NCI-H524 (cell line): Measurements from ENCODE around the gene TERB1.

ENCODE experiments used
- DNase-seq, 2 experiments: peaks; one replicate each; lab custom pipeline; 2025; lab: John Stamatoyannopoulos, UW

Gene TERB1

DNA sequence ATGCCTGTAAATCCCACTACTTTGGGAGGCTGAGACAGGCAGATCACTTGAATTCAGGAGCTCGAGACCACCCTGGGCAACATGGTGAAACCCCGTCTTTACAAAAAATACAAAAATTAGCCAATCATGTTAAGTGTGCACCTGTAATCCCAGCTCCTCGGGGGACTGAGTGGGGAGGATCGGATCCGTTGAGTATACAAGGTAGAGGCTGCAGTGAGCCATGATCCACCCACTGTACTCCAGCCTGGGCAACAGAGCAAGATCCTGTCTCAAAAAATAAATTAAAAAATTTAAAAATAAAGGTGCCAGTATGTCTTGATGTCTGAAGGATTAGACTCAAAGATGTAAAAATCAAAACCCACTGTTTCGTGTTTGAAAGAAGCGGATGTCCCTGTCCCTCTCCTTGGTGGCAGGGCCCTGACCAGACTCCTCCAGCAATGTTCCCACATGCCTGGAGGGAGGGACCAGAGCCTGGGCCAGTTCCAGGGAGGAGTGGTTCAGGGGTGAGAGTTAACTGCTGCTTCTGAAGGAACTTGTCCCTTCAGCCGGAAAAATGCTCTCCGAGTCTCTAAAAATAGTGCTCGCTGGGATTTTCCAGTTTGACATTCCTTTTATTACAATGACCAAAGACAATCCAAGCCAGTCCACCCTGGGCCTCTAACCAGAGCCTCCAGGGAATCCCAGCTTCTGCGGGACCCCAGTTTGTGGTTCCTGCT, 95.4 kb downstream of the TERB1 start:
- DNase-seq, result no peak
